K562 (cell line): Measurements from ENCODE around the gene FAM50A. TPM values are rescaled to one million over a fixed set of nuclear protein-coding genes. Genes with fewer than 3 reads are reported as not detected.
A peak's percentile ranks its signal among the peaks of the same experiment; 100 is the strongest.

ENCODE experiments used
- ATAC-seq: fragments of 200-7000 bp; cut with Tn5 transposase; 3 replicates; pipeline ENCODE4 v1.9.1; 2020; ENCODE audit warnings: moderate library complexity
- BruUV-seq: library from RNA; stranded (reverse); fragments of 400-500 nt; replicated peaks from 2 replicates; lab custom pipeline; 2021; lab: Mats Ljungman, UMichigan
- CTCF ChIA-PET: fragments of 300-600 bp; formaldehyde crosslinking; extraction: SDS; loops from one replicate; lab custom pipeline; 2021; ENCODE audit warnings: low intra/inter-chr PET ratio; lab: Yijun Ruan, JAX
- POLR2A ChIA-PET: fragments of 300-600, 350-650 bp; sonication (Branson Sonifier 250); formaldehyde crosslinking; extraction: SDS; loops from one replicate; lab custom pipeline; 2021; ENCODE audit warnings: antibody characterized with exemption, inconsistent platforms; lab: Yijun Ruan, JAX
- DNase-seq, 4 experiments: peaks; one replicate each; pipeline versions ENCODE4 v3.0.0 to v3.0.0-alpha.2; 2011 to 2018; ENCODE audit warnings: low spot score in 3 of 4, mixed read lengths in 3 of 4; ENCODE audit errors: extremely low read depth in 1 of 4
- FAIRE-seq: peaks from 2 replicates; lab custom pipeline; 2011; peaks lifted over from hg19 to GRCh38; lab: Jason Lieb, UNC
- H2AFZ ChIP-seq: 2 replicates; pipeline ENCODE4 v1.6.0; 2011; ENCODE audit warnings: low read depth, low read length, control low read depth, inconsistent platforms
- H3K27ac ChIP-seq: fragments of 200-600 bp; 3 replicates; pipeline ENCODE4 v1.8.0; 2011; ENCODE audit warnings: low read depth, mild to moderate bottlenecking, control low read depth, inconsistent platforms, low read length, moderate library complexity, mixed read lengths; ENCODE audit errors: extremely low read depth
- H3K27me3 ChIP-seq, 2 experiments: fragments of 300-600 bp in 1 of 2; 2 replicates in 1 of 2; 3 replicates in 1 of 2; pipeline versions ENCODE4 v1.6.0 to v1.8.0; 2011; ENCODE audit warnings: inconsistent platforms in 2 of 2, low read length in 2 of 2, mild to moderate bottlenecking in 1 of 2, mixed read lengths in 1 of 2, moderate library complexity in 1 of 2; ENCODE audit not compliant: control insufficient read depth in 2 of 2, insufficient read depth in 2 of 2
- H3K36me3 ChIP-seq: fragments of 300-600 bp; 3 replicates; pipeline ENCODE4 v1.8.0; 2011; ENCODE audit warnings: mild to moderate bottlenecking, low read length, inconsistent platforms; ENCODE audit not compliant: control insufficient read depth, insufficient read depth
- H3K4me1 ChIP-seq, 2 experiments: fragments of 200-600 bp in 1 of 2; replicated peaks in 1 of 2; 2 replicates in 1 of 2; 3 replicates in 1 of 2; pipeline versions ENCODE4 v1.5.1 to v1.8.0; 2011; ENCODE audit warnings: inconsistent platforms in 2 of 2, low read length in 2 of 2, mild to moderate bottlenecking in 1 of 2, mixed read lengths in 1 of 2, moderate library complexity in 1 of 2; ENCODE audit not compliant: control insufficient read depth in 2 of 2, insufficient read depth in 2 of 2
- H3K4me2 ChIP-seq: 2 replicates; pipeline ENCODE4 v1.6.1; 2011; ENCODE audit warnings: low read length, control low read depth, inconsistent platforms, mixed read lengths; ENCODE audit not compliant: insufficient read depth
- H3K4me3 ChIP-seq: fragments of 200-600 bp; sonication (generic), shearing (Covaris generic); 2 replicates; pipeline ENCODE4 v1.5.1; 2016; ENCODE audit warnings: control low read depth, inconsistent platforms
- H3K79me2 ChIP-seq: fragments of 200-600 bp; 3 replicates; pipeline ENCODE4 v1.8.0; 2011; ENCODE audit warnings: low read length, inconsistent platforms; ENCODE audit not compliant: control insufficient read depth, insufficient read depth
- H3K9ac ChIP-seq, 2 experiments: 2 replicates each; pipeline versions ENCODE4 v1.6.0 to v1.6.1; 2011; ENCODE audit warnings: low read depth in 2 of 2, low read length in 2 of 2, control low read depth in 1 of 2, inconsistent platforms in 1 of 2, mild to moderate bottlenecking in 1 of 2, mixed read lengths in 1 of 2; ENCODE audit not compliant: insufficient read depth in 1 of 2
- H3K9me1 ChIP-seq: one replicate; pipeline ENCODE4 v1.6.0; 2011; ENCODE audit warnings: inconsistent platforms, mild to moderate bottlenecking, low read length, moderate library complexity; ENCODE audit not compliant: control insufficient read depth, insufficient read depth
- H3K9me3 ChIP-seq: replicated peaks from 2 replicates; pipeline ENCODE4 v1.5.1; 2011; ENCODE audit warnings: low read depth, low read length, inconsistent platforms; ENCODE audit not compliant: control insufficient read depth, insufficient read depth
- H4K20me1 ChIP-seq: replicated peaks from 2 replicates; pipeline ENCODE4 v1.6.1; 2011; ENCODE audit warnings: low read length, inconsistent platforms, mixed read lengths; ENCODE audit not compliant: control insufficient read depth, insufficient read depth
- ARID3B ChIP-seq: fragments of 250-450 bp; sonication (Bioruptor Pico); IDR thresholded peaks from 2 replicates; pipeline ENCODE4 v1.4.0; 2020; ENCODE audit warnings: borderline replicate concordance
- CBFA2T3 ChIP-seq: fragments of 450-650 bp; IDR thresholded peaks from 2 replicates; pipeline ENCODE4 v1.6.1; 2017
- CEBPB ChIP-seq: fragments of 450-650 bp; IDR thresholded peaks from 2 replicates; pipeline ENCODE4 v1.6.1; 2016; ENCODE audit warnings: missing genetic modification characterization, missing compliant biosample characterization
- FOXK1 ChIP-seq: sonication (generic); formaldehyde crosslinking; IDR thresholded peaks from 2 replicates; pipeline ENCODE4 v1.8.0; 2022; ENCODE audit warnings: missing genetic modification reagents, mild to moderate bottlenecking, borderline replicate concordance
- TARDBP ChIP-seq: fragments of 450-650 bp; IDR thresholded peaks from 2 replicates; pipeline ENCODE4 v1.6.1; 2016
- ZBTB40 ChIP-seq, 2 experiments: fragments of 450-650 bp in 1 of 2; sonication (generic) in 1 of 2; formaldehyde crosslinking in 1 of 2; IDR thresholded peaks; 2 replicates each; pipeline versions ENCODE4 v1.7.1 to v1.9.0; 2016 to 2022; ENCODE audit warnings: inconsistent platforms in 1 of 2, mild to moderate bottlenecking in 1 of 2, missing genetic modification reagents in 1 of 2
- ZNF197 ChIP-seq: fragments of 200-800 bp; sonication (Bioruptor generic); IDR thresholded peaks from 2 replicates; pipeline ENCODE4 v1.6.1; 2016; ENCODE audit warnings: low read depth, missing genetic modification characterization, missing compliant biosample characterization
- ZNF263 ChIP-seq: sonication (generic); formaldehyde crosslinking; IDR thresholded peaks from 2 replicates; pipeline ENCODE4 v1.8.0; 2022; ENCODE audit warnings: mild to moderate bottlenecking, missing genetic modification reagents, borderline replicate concordance
- ZNF740 ChIP-seq, 3 experiments: fragments of 200-800 bp in 1 of 3; sonication (Bioruptor generic) in 1 of 3; sonication (generic) in 1 of 3; formaldehyde crosslinking in 1 of 3; IDR thresholded peaks; 2 replicates each; pipeline versions ENCODE4 v1.6.1 to v1.8.0; 2016 to 2022; ENCODE audit warnings: mild to moderate bottlenecking in 2 of 3, missing compliant biosample characterization in 2 of 3, missing genetic modification characterization in 2 of 3, missing genetic modification reagents in 1 of 3
- WGBS: fragments of 100-300 bp; shearing (Covaris generic); methylation state at CpG from one replicate; pipeline ENCODE4 v1.1.6; 2016; ENCODE audit warnings: low coverage, mixed read lengths; ENCODE audit not compliant: insufficient coverage; ENCODE audit errors: missing lambda C conversion rate; 5-methylcytosine and 5-hydroxymethylcytosine counted together
- in situ Hi-C: fragments of 300-500 bp; cut with MboI; formaldehyde crosslinking; loops from 4 replicates; pipeline ENCODE4 v1.15.0; 2018; ENCODE audit warnings: inconsistent platforms, mixed read lengths
- intact Hi-C: fragments of 100-400 bp; cut with micrococcal nuclease; formaldehyde crosslinking; loops from 2 replicates; pipeline ENCODE4 v1.14.2; 2022
- polyA plus RNA-seq, 8 experiments: library from polyadenylated mRNA; depleted of rRNA in 4 of 8; stranded (reverse) in 5 of 8; unstranded in 3 of 8; fragments of >200 nt; fragmentation: Nextera tagmentation in 2 of 8; fragmentation: Illumina TruSeq in 1 of 8; extraction: Ambion mirVana in 2 of 8; extraction: Trizol in 1 of 8; gene quantifications; 2 replicates each; pipeline versions ENCODE4 v1.2.1 to v1.2.3, GENCODE V29; 2011 to 2014; ENCODE audit warnings: inconsistent platforms in 1 of 8, missing spikeins in 1 of 8
- total RNA-seq, 7 experiments: library from RNA; depleted of rRNA in 6 of 7; stranded (reverse); fragments of >200 nt in 6 of 7; fragmentation: Illumina TruSeq in 2 of 7; extraction: Trizol in 2 of 7; gene quantifications; 2 replicates each; pipeline versions ENCODE4 v1.2.1 to v1.2.3, GENCODE V29; 2011 to 2021; ENCODE audit warnings: low replicate concordance in 1 of 7

Gene FAM50A
- total and polyA plus RNA-seq, 9 of the 15 experiments (the other 6 are each of a cell fraction or from before 2014, with no cell fraction given), result 4.4 to 114 (median 67.3) TPM

- Histone ChIP-seq H3K4me2 (peak overlapping the region; percentile 78), H3K9ac (peak overlapping the region; percentile 89 to 97), H3K9me1 (no peaks in the 10 kb centered on the region), H3K79me2 (peaks cover 18% of the 10 kb centered on the region), H3K27me3 (no peaks in the 10 kb centered on the region), H3K4me3 (peak overlapping the region; percentile 76), H4K20me1 (no peaks in the 10 kb centered on the region), H3K36me3 (peaks cover 65% of the 10 kb centered on the region; the same call in 2 of the 3 replicates), H2AFZ (0 out of 2 replicates have a peak overlapping the region, but pooled peaks have one; percentile 77), H3K27ac (peak overlapping the region; percentile 80), H3K9me3 (no peaks in the 10 kb centered on the region), H3K4me1 (peaks cover 9 to 36% of the 10 kb centered on the region in 2 experiments; a peak in 4 of 5 replicates)
- ATAC-seq (peak; percentile 60), FAIRE-seq (no peak), DNase-seq (peak in 1 of 4 experiments; percentile 29)
- in situ Hi-C loops (no loop called here), intact Hi-C loops (no loop called here)
- TF ChIP-seq ZNF740 (CRISPR knock-in tag; IDR thresholded peaks at IDR 0.05) (0 out of 2 replicates have a peak, but pooled peaks have one; percentile 15), ZNF740 (tag; IDR thresholded peaks at IDR 0.05) (no peak), FOXK1 (CRISPR knock-in tag) (no peak), ZBTB40 (IDR thresholded peaks at IDR 0.05) (peak; percentile 51; the same call in 1 of the 2 replicates), ZBTB40 (CRISPR knock-in tag; IDR thresholded peaks at IDR 0.05) (no peak), CEBPB (tag) (no peak), TARDBP (no peak), CBFA2T3 (no peak), ZNF197 (CRISPR knock-in tag) (no peak), ZNF263 (0 out of 2 replicates have a peak, but pooled peaks have one; percentile 15), ARID3B (no peak)
- BruUV-seq, result no TSS peak
- CTCF ChIA-PET, result no interaction called here
- 27% methylated on average over 10 of the region's 13 CpGs for WGBS
- POLR2A ChIA-PET, result interaction anchor here (0.7 to 1.7 kb wide), 5 partner anchors 12 to 47 kb away, joined by 3 to 10 read pairs (median 4); partner anchors contain the start of genes DNASE1L1, PLXNA3, RPL10 and SLC10A3
Measured at GRCh38 chrX:154444755-154445246, 860 bp downstream of the FAM50A start.
